Glomerular visceral epithelial cell (primary cell): ENCODE data around the gene TH.

Experiments used
- DNase-seq: peaks from one replicate; pipeline ENCODE4 v3.0.0-alpha.2; 2016; ENCODE audit errors: extremely low spot score

TH gene

DNA sequence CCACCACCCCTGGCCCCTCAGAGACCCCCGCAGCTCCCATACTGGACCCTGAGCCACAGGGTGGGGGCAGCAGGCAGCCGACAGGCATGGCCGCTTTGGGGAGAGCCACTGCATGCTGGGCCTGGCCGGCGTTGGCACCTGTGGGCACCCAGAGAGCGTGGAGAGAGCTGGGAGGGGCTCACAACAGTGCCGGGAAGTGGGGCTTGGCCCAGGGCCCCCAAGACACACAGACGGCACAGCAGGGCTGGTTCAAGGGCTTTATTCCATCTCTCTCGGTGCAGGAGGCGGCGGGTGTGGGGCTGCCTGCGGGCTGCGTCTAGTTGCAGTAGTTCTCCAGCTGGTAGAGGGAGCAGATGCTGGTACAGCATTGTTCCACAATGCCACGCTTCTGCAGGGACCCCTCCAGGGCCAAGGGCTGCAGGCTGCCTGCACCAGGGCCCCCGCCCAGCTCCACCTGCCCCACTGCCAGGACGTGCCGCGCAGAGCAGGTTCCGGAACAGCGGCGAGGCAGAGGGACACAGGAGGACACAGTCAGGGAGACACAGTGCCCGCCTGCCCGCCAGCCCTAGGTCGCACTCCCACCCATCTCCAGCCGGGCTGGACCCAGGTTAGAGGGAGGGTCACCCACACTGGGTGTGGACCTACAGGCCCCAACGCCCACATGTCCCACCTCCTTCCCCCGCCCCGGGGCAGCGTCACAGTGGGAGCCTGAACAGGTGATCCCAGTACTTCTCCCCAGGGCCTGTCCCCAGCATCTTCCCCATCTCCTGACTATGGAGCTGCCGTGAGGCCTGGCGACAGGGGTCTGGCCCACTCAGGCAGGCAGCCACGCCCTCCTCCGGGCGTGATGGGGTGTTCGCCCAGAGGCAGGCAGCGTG, 11.8 kb downstream of the TH start:
- no peak for DNase-seq

DNA sequence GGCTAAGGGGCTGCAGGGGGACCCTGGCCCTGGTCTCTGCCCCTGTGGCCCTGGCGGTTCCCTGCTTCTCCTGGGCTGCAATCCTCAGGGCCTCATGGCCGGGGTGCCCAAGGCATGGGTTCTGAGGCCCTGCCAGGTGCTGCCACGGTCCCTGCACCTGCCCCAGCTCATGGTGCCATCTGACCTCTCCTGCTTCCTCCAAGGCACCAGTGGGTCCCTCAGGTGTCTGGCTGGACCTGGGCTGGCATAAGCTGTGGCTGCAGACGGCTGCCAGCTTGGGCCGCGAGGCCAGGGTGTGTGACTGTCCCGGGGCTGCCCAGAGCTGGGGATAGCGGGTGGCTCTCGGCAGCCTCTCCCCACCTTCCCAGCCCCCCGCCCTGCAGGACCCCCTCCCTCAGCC, 12.6 kb downstream of the TH start:
- DNase-seq, result no peak

DNA sequence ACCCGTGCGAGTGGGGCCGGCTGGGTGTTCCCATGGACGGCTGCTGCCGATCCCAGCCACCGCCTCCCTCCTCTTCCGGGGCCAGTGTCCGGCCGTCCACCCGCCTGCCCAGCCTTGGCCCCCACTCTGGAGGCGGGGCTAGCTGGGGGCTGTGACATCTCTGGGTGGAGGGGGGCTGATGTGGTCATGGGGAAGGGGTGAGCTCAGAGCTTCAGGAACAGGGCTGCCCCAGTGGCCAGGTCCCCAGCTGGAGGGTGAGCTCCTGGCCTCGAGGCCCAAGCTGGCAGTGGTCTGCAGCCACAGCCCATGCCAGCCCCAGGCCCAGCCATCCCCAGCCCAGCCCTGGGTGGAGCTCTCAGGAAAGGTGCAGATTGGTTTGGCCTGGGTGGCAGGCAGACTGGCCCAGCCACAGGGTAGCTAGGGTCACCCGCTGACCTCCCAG, 13.3 kb downstream of the TH start:
- DNase-seq, result no peak

DNA sequence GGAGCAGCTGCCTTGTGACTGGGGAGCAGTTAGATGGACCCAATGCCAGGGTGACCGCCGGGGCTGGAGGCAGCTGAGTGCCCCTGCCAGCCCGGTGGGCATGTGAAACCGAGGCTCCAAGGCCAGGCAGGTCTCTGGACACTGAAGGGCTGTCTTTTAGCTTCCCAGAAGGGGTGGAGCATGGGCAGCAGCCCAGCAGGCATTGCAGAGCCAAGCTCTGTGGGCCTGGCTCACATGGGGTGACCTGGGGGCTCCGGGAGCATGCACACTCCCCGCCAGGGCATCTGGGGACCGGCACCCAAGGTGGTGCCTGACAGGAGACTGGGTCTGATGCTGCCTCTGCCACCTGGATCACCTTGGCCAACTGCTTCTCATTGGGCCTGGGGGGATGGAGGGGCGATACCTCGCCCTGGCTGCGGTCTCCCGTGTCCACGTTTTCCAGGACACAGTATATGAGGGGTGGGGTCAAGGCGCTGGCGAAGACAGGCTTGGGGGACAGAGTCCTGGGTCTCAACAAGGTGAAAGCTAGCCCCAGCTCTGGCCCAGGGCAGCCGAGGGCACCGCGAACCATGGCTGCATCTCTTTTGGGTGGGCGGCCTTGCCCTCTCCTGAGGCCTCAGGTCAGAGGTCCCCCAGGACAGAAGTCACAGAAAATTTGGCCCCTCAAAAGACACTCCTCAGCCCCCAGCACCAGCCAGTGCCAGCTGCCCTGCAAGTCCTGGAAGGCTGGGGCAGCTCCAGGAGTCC, 14.1 kb downstream of the TH start:
- DNase-seq, result no peak

DNA sequence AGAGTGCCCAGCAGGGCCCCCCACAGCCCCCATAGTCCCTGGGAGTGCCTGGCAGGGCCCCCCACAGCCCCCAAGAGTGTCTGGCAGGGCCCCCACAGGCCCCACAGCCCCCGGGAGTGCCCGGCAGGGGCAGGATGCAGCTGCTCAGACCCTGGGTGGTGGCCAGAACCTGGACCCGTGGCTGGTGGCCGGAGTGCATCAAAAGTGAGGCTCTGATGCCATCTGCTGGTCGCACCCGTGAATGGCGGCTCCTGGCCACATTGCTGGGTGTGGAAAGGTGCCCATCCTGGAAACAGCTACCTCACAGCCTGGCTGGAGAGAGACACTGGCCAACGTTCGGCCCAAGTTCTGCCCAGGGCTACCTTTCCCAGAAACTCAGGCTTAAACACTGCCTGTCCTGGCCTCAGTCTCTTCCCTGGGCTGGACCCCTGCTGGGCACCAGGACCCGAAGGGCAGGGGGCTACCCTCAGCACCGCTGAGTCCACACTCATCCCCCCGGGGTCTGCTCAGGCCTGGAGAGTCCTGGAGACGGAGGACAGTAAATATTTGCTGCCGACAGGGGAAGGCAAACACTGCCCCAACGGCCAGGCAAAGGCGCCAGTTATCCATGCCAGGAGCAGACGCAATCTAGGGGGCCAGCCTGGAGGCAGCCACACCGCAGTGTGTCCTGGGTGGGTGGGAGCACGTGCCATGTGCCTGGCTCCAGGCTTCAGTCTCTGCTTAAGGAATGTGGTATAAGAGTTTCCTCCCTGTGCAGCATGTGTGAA, 15.0 kb downstream of the TH start:
- DNase-seq, result peak; percentile 70

DNA sequence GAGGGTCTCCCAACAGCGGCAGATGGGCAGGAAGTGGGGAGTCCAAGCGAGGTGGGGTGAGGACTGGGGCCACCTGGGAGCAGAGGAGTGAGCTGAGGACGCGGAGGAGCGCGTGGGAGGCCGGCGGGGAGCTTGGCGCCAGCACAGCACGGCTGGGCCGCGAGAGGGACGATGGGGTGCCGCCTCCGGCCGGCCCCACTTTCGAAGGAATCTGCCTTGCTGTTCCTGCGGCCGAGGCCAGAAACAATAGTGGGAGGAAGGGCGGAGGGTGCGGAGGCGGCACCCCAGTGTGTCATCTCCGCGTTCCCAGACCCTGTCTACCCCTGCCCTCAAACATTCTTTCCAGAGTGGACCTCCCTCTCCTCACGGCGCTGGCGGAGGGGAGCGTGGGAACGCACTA, 16.1 kb downstream of the TH start:
- no peak for DNase-seq

DNA sequence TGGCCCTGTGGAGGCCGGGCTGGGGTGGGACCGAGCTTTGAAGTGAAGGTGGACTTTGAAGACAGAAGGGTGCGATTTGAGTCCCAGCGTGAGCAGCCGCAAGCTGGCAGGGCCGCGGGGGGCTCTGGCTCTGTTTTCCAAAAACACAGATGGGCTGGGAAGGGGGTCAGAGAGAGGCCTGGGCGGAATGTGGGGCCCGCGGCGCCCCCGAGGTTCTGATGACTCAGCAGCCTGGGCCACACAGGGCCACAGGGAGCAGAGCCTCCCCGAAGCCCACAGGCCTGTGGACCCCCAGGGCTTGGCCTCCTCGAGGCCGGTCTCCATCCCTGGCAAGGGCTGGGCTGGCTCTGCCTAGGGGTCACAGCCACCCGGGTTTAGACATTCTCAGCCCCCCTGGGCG, 16.7 kb downstream of the TH start:
- DNase-seq, result no peak

DNA sequence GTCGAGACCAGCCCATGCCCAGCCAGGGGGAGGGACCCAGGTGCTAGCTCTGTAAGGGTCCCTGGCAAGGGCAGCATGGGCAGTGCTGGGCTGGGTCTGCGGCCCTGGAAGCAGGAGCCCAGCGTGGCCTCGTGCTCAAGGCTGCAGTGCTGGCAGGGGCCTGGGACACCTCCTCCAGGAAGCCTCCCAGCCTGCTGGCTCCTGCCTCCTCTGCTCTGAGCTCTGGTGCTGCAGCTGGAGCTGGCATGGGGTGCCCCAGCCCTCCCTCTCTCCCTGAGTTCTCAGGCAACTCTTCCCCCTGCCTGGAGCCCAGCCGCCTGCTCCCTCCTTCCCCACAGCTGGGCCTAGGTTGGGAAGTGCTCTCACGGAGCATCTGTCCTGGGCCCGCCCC, 17.4 kb downstream of the TH start:
- DNase-seq, result no peak

DNA sequence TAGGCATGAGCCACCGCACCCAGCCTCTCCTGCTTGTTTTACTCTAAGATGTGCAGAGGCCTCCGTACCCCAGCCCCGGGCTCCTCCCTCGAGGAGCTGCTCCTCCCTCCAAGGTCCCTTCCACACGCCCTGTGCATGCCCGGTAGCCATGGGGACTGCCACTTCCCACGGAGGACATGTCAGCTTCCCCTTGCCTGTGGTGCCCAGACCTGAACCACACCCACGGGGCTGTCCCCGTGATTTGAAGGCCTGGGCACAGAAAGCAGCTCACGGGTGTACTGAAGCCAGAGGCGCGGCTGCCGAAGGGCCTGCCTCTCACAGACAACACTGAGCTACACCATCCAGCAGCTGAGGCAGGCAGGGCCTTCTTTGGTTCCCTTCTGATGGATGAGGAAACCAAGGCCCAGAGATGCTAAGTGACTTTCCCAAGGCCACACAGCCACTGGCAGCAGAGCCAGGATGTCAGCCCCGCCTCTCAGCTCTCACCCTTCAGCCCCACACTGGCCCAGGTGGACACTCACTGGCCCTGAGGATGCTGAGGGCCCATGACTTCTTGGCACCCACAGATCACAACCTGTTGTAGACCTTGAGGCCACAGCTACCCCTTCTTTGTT, 17.9 kb downstream of the TH start:
- no peak for DNase-seq

DNA sequence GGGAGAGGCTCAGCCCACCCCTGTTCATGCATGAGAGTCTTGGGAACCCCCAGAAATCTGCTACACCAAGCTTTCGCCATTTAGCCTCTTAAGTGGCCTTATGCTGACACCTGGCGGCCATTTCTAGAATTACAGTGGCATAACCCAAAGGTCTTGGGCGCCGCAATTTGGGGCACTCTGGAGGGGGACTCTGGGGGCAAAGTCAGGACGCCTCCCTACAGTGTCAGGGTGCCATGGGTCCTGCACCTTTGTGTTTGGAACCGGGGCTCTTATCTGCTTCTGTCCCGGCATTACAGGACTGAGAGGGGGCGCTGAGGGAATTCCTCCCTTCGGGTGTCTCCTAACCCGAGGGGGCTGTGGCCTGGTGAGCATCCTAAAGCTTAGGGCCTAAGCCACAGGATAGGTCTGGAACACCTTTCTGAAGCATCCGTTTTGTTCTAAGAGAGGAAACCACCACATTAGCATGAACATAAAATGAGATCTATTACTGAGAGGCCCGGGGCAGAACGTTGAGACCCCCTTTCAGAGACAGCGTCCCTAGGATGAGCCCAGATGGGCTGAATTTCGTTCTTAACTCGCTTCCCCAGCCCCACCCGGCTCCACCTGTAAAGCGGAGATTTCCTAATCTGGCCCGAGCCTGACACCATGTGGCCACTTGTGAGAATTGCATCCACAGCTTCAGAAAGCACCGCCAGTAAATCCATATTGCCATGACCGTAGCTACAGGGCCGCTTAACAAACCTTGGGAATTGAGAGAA, 19.9 kb downstream of the TH start:
- DNase-seq, result peak; percentile 69

DNA sequence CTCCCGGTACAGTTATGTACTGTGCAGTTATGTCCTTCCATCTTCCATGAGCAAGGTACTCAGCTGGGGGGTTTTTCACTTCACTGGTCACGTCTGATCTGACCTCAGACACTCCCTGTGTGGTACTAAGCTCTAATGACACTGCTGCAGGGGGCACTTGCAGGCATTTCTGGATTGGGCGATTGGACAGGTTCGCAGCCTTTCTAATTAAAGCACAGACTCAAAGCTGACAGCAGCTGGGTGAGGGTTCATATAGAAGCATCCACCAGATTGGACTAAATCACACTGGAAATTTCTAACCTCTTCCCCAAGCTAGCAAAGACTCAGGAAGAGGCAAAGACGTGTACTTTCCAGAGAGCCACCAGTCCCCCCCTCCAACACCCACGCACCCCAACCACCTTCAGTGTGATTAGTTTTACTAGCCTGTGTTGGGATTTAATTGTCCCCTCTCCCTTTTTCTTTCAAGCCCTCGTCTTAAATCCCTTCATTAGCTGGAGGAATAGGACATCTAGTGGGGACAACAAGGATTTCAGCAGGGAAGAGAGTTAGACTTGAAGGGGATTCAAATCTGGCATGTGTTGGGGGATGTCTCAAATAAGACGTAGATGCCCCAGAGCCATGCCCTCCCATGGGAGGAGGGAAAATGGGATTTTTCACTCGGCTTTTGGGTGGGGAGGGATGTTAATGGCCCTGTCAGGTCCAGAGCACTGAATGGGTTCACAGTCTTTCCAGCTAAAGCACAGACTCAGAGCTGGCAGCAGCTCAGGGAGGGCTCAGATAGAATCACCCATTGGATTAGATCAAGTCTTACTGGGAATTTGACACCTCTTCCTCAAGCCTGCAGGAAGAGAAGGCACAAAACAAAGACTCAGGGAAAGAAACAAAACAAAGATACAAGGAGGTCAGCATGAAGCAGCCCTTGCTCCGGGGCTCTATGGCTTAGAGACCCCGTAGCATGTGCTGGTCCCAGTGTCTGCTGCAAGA, 21.5 kb downstream of the TH start:
- peak; percentile 22 for DNase-seq

DNA sequence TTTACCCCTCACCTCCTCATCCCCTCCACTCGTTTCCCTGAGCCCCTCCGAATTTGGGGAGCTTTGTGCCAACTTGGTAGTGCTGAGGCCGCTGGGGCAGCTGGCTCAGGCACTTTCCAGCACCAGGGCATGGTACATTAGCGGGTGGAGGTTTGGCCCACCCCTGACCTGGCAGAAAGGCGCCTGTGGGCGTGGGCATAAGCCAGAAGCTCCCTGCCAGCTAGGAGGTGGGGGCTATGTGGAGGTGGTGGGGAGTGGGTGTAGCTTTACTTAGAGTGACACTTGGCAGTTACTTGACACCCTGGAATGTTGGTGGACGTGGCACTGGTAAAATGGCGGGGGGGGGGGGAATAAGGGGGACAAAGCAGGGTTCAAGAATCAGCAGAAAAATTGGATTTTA, 22.2 kb downstream of the TH start:
- no peak for DNase-seq

DNA sequence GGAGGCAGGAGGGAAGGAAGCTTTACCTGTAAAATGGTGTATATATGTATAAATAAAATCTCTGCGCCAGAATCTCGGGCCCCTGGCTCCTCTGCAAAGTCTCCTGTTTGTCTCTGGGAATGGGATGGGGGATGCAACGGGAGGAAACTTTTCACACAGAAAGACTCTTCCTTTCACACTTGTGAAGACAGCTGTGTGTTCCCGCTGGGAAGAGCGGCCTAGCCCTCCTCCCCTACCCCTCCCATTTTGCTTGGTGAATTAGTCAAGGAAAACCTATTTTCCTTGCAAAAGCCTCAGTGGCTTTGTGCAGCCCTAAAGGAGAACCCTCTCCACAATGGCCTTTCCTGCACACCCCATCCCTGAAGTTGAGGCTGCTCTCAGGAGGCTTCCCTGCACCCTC, 23.0 kb downstream of the TH start:
- DNase-seq, result no peak

DNA sequence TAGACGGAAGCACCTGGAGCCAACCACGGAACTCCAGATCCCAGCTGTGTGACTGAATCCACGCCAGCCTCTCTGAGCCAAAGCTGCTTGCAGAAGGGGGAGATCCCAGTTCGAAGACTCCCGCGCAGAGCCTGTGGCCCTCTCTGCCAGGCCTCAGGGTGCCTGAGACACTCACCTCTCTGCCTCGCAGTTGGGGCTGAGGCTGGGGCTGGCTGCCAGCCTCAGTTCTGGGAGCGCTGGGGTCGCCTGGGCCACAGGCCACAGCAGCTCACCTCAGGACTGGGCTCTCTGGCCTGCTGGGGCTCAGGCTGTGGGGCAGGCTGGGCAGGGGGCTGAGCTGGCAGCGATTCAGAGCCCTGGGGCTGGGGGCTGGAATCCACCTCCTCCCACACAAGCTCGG, 24.2 kb downstream of the TH start:
- DNase-seq, result no peak

DNA sequence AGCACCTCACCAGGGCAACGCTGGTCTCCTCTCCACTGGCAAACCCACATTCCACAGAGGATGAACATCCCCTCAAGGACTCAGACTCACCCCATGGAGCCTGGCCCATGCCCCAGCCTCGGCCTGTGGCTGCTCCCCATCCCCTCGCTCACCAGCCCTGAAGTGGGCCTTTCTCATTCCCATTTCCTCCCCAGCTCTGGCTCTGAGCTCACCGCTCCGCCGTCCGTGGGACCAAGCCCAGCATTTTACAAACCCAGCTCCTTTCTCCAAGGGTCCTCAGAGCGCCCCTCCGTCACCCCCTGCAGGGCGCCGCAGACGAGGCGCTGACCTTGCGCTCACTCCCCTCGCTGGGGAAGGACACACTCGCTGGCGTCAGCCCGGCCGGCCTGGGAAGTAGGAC, 25.6 kb downstream of the TH start:
- no peak for DNase-seq

DNA sequence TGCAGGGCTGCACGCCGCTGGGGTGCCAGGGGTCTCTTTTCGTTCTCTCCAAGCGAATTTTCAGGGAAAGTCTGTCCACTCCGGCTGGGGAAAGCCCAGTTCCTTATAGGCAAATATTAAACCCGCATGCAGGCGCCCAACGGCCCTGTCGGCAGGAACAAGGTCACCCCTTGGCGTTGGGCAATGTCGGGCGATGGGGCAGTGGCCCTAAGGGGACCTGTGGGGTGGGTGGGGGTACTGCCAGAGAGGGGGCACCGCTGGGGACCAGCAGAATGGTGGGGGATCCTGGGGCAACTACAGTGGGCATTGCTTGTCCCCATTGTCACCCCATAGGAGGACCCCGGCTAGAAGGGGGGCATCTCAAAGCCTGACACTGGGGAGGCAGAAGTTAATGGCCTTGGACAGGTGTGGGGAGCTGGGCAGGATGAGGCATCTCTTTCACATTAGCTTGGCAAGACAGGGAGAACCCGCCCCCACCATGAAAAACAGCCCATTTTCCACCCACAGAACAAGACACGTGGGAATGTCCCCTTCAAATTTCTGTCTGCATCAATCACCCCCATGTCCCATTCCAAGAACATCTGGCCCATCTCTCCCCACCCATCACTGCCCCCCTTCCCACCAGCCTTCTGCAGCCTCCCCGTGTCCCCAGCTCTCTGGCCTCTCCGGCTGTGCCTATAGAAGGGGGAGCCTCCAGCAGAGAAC, 26.9 kb downstream of the TH start:
- DNase-seq, result no peak

DNA sequence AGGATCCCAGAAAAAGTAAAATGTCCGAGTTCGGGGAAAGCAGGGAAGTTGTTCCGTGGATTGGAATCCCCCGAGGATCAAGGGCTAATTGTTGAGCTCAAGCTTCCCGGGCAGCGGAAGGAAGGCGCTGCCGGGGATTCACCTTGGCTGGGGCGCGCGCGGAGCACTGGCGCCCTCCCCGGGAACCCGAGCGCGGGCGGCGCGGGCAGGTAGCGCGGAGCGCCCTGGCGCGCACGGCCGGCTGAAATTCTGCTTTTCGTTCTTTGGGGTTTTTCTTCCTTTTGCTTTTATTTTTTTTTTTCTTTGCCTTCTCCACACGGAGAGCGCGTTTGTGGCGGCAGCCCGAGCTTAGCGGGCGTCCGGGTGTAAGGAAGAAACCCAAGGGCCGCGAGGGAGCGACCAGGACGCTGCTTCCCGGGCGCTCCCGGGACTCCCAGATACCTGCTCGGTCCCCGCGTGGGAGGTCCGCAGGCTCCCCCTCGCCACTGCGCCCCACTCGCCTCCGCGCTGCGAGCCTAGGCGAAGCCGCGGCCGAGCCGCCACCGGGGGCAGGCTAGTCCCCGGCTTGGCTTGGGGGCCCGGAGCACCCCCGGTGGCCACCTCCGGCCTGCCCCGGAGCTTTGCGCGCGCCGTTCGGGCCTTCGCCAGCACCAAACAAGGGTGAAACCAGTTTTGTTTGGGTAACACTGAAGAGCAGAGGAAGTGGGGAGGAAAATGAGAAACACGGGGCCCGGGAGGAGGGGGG, 27.6 kb downstream of the TH start:
- DNase-seq, result no peak

DNA sequence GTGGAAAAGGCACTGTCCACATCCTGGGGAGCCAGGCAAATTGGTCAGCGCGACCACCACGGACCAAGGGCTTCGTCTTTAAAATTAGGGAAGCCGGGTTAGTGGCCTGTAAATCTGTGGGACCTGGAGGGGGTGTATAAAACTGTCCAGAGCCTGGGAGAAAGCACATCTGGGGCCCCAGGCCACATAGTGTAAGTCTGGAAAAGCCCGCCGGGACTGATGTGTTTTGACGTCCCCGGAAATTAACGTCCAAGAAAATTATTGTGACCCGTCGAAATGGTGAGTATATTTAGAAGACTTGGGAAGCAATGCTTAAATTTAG, 28.2 kb downstream of the TH start:
- no peak for DNase-seq

DNA sequence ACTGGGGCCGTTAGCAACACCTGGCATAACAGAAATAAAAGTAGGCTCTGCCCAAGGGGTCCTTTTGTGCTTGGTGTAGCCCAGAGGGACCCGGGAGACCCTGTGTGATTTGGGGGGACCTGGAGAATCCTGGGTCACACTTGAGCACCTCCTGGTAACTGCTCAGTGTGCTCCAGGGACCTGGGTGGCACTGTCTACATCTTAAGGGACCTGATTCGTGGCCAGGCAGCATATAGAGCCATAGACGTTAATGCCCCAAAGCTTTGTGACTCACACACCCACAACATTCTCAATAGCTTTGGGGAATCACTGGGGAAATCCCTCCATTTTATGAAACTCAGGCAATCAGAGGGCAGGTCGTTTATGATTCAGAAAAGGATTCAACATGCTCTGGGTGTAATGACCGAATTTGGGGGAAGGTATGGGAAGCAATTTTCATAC, 28.8 kb downstream of the TH start:
- peak; percentile 44 for DNase-seq
